SK-N-SH treated with all-trans-retinoic acid at 6 μM for 48 hours (cell line): Measurements from ENCODE around the gene GNAS-AS1.

ENCODE experiments used
- ATAC-seq: fragments of 200-7000 bp; cut with Tn5 transposase; 3 replicates; pipeline ENCODE4 v1.9.1; 2020; ENCODE audit warnings: mild to moderate bottlenecking, moderate library complexity
- CSDC2 ChIP-seq: fragments of 250-450 bp; sonication (Bioruptor Pico); IDR thresholded peaks from 2 replicates; pipeline ENCODE4 v1.5.0; 2020; ENCODE audit warnings: mild to moderate bottlenecking, moderate library complexity
- CSRNP3 ChIP-seq: fragments of 250-450 bp; sonication (Bioruptor Pico); IDR thresholded peaks from 2 replicates; pipeline ENCODE4 v1.5.1; 2021; ENCODE audit warnings: mild to moderate bottlenecking, moderate library complexity
- ESRRG ChIP-seq: fragments of 250-450 bp; sonication (Bioruptor Pico); IDR thresholded peaks from 2 replicates; pipeline ENCODE4 v1.6.1; 2021; ENCODE audit warnings: mild to moderate bottlenecking
- GLIS3 ChIP-seq: fragments of 250-450 bp; sonication (Bioruptor Pico); IDR thresholded peaks from 2 replicates; pipeline ENCODE4 v1.5.0; 2020; ENCODE audit warnings: mild to moderate bottlenecking, moderate library complexity
- ISL1 ChIP-seq: fragments of 250-450 bp; sonication (Bioruptor Pico); IDR thresholded peaks from 2 replicates; pipeline ENCODE4 v2.1.2; 2022; ENCODE audit warnings: mild to moderate bottlenecking, moderate library complexity
- OSR1 ChIP-seq: fragments of 250-450 bp; sonication (Bioruptor Pico); IDR thresholded peaks from 2 replicates; pipeline ENCODE4 v1.8.0; 2022; ENCODE audit warnings: moderate library complexity, mild to moderate bottlenecking, inconsistent platforms
- PATZ1 ChIP-seq: fragments of 250-450 bp; sonication (Bioruptor Pico); IDR thresholded peaks from 2 replicates; pipeline ENCODE4 v1.8.0; 2020; ENCODE audit warnings: mild to moderate bottlenecking, moderate library complexity, borderline replicate concordance
- PPARA ChIP-seq: fragments of 250-450 bp; sonication (Bioruptor Pico); IDR thresholded peaks from 2 replicates; pipeline ENCODE4 v1.5.0; 2020; ENCODE audit warnings: mild to moderate bottlenecking, borderline replicate concordance
- SNAI2 ChIP-seq: fragments of 250-450 bp; sonication (Bioruptor Pico); IDR thresholded peaks from 2 replicates; pipeline ENCODE4 v1.5.0; 2020; ENCODE audit warnings: mild to moderate bottlenecking, moderate library complexity
- TCF4 ChIP-seq: fragments of 250-450 bp; sonication (Bioruptor Pico); IDR thresholded peaks from 2 replicates; pipeline ENCODE4 v1.8.0; 2021; ENCODE audit warnings: mild to moderate bottlenecking, moderate library complexity, borderline replicate concordance
- ZC3H10 ChIP-seq: fragments of 250-450 bp; sonication (Bioruptor Pico); IDR thresholded peaks from 2 replicates; pipeline ENCODE4 v1.5.1; 2021; ENCODE audit warnings: mild to moderate bottlenecking, moderate library complexity
- ZFP3 ChIP-seq: fragments of 250-450 bp; sonication (Bioruptor Pico); IDR thresholded peaks from 2 replicates; pipeline ENCODE4 v1.5.0; 2020; ENCODE audit warnings: mild to moderate bottlenecking, moderate library complexity
- ZFP30 ChIP-seq: fragments of 450-650 bp; formaldehyde crosslinking; IDR thresholded peaks from 2 replicates; pipeline ENCODE4 v1.5.0; 2022; ENCODE audit warnings: mild to moderate bottlenecking, moderate library complexity
- ZNF565 ChIP-seq: fragments of 450-650 bp; formaldehyde crosslinking; conservative IDR thresholded peaks from 2 replicates; pipeline ENCODE4 v1.5.0; 2020; ENCODE audit warnings: low read depth, mild to moderate bottlenecking, moderate library complexity
- ZNF70 ChIP-seq: fragments of 450-650 bp; formaldehyde crosslinking; IDR thresholded peaks from 2 replicates; pipeline ENCODE4 v1.5.0; 2020; ENCODE audit warnings: mild to moderate bottlenecking, moderate library complexity
- ZNF8 ChIP-seq: fragments of 450-650 bp; formaldehyde crosslinking; IDR thresholded peaks from 2 replicates; pipeline ENCODE4 v1.5.0; 2020; ENCODE audit warnings: mild to moderate bottlenecking, moderate library complexity
- TF ChIP-seq, protein P1 (sequence below): fragments of 250-450 bp; sonication (Bioruptor Pico); IDR thresholded peaks from 2 replicates; pipeline ENCODE4 v1.5.0; 2020; ENCODE audit warnings: mild to moderate bottlenecking, moderate library complexity
- TF ChIP-seq, protein P2 (sequence below): fragments of 250-450 bp; sonication (Bioruptor Pico); IDR thresholded peaks from 2 replicates; pipeline ENCODE4 v1.8.0; 2021; ENCODE audit warnings: low read depth, mild to moderate bottlenecking, moderate library complexity, borderline replicate concordance

Gene GNAS-AS1

DNA sequence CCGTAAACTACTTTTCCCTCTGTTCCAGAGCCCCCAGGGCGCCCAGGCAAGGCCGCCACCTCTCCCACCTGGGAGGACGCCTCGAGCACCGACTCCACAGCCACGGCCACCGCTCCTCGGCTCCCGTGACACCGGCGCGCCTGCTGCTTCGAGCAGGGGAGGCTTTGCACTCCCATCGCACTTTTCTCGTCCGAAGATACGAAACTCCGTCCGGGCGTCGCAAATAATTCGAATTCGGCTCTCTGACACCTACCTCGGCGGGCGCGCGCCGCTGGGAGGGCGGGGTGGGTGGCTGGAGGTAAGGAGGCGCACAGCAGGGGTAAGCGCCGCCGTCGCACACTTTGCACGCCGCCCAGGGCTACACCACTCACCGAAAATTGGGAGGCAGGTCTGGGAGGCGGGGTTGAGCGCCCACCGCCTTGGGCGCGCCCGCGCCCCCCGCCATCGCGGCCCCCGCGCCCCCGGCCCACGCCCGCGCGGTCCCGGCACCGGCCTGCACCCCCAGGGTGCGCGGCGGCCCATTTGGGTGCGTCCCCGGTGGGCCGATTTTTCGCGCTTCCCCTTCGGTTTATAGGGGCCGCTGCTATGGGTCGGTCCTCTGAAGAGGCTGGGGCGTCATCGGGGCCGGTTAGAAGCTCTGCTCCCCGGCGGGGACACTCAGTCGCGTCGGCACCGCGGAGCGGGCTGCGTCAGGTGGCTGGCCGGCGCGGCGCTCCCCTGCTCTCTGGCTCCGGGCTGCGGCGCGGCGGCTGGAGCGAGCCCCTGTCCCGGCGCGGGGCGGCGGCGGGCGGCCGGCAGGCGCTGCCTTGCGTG is 38.0 kb upstream of the GNAS-AS1 start:
- peak; percentile 41 for ATAC-seq
- TF ChIP-seq, protein P1, sequence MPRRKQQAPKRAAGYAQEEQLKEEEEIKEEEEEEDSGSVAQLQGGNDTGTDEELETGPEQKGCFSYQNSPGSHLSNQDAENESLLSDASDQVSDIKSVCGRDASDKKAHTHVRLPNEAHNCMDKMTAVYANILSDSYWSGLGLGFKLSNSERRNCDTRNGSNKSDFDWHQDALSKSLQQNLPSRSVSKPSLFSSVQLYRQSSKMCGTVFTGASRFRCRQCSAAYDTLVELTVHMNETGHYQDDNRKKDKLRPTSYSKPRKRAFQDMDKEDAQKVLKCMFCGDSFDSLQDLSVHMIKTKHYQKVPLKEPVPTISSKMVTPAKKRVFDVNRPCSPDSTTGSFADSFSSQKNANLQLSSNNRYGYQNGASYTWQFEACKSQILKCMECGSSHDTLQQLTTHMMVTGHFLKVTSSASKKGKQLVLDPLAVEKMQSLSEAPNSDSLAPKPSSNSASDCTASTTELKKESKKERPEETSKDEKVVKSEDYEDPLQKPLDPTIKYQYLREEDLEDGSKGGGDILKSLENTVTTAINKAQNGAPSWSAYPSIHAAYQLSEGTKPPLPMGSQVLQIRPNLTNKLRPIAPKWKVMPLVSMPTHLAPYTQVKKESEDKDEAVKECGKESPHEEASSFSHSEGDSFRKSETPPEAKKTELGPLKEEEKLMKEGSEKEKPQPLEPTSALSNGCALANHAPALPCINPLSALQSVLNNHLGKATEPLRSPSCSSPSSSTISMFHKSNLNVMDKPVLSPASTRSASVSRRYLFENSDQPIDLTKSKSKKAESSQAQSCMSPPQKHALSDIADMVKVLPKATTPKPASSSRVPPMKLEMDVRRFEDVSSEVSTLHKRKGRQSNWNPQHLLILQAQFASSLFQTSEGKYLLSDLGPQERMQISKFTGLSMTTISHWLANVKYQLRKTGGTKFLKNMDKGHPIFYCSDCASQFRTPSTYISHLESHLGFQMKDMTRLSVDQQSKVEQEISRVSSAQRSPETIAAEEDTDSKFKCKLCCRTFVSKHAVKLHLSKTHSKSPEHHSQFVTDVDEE (CRISPR knock-in tag) = no peak
- TF ChIP-seq ZNF565 (CRISPR knock-in tag) = no peak
- no peak for TF ChIP-seq ZNF70
- 0 out of 2 replicates have a peak, but pooled peaks have one; percentile 10 for TF ChIP-seq ZFP30 (CRISPR knock-in tag)
- TF ChIP-seq ESRRG = no peak

DNA sequence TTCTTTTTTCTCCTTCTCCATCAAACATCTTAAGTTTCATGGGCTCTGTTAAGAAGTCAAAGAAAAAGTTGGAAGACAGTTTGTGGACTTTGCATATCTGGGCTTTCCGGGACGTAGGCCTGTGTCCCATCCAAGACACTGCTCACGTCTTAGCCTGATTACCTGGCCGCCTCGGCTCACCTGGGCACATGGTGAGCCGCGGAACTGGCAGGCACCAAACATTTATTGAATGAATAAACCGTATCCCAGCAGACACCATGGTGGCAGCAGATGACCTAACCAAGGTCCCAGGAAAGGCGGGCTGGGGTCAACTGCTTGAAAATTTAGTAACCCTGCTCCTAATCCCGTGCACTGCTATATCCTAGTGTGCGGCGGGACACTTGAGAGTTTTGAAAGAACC is 37.4 kb upstream of the GNAS-AS1 start:
- TF ChIP-seq ZNF70 (no peak), GLIS3 (CRISPR knock-in tag) (no peak), ZFP3 (CRISPR knock-in tag) (no peak), TCF4 (CRISPR knock-in tag) (no peak), ESRRG (no peak), PPARA (CRISPR knock-in tag) (no peak), SNAI2 (no peak)
- TF ChIP-seq, protein P1 (CRISPR knock-in tag) = no peak
- no peak for ATAC-seq

GRCh38 chr20:58886546-58886945 is 35.8 kb upstream of the GNAS-AS1 start:
- no peak for ATAC-seq
- no peak for TF ChIP-seq ZNF70

GRCh38 chr20:58884966-58885365 is 34.3 kb upstream of the GNAS-AS1 start:
- ATAC-seq = no peak
- no peak for TF ChIP-seq CSRNP3 (CRISPR knock-in tag)
- no peak for TF ChIP-seq TCF4 (CRISPR knock-in tag)
- TF ChIP-seq ZFP3 (CRISPR knock-in tag) = no peak
- TF ChIP-seq PATZ1 (CRISPR knock-in tag) = no peak
- no peak for TF ChIP-seq GLIS3 (CRISPR knock-in tag)

DNA sequence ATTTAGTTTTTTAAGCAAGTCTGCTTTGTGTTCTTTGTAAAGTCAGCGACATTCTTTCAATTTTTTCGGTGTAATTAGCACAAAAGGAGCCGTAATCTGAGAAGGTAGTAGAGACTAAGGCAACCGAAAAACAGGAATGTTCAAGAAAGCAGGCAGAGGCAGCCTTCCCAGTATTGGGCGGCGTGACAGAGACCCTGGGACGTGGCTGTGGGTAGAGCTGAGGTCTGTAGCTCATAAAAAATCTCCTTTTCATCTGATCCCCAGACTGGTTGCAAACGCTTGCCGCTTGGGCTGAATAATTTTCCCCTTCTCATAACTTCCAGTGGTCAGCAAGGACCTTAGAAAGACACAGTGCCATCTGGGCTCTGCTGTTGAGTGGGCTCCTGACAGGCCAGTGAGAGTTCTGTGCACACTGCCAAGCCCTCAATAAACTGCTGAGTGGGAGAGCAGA is 32.6 kb upstream of the GNAS-AS1 start:
- TF ChIP-seq PPARA (CRISPR knock-in tag) = no peak
- no peak for TF ChIP-seq ZNF8 (CRISPR knock-in tag)
- no peak for TF ChIP-seq ISL1 (CRISPR knock-in tag)
- ATAC-seq = peak; percentile 87

DNA sequence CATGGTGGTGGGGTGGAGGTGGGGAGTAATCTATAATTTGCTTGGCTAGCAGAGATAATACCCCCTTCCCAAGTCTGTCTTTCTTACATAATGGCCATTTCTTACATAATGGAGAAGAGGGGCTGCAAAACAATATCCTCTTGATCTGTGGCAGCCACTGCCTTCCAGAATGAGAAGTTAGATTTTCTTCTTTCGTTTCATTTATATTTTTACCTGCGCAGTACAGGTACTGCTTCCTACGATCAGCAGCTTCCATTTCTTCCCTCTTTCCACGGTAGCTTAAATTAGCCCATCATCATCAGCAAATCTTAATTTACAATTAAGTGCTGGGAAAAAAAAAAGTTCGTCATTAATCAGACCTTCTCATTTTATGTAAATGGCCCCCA is 32.0 kb upstream of the GNAS-AS1 start:
- TF ChIP-seq ZNF565 (CRISPR knock-in tag) = no peak
- TF ChIP-seq, protein P2, sequence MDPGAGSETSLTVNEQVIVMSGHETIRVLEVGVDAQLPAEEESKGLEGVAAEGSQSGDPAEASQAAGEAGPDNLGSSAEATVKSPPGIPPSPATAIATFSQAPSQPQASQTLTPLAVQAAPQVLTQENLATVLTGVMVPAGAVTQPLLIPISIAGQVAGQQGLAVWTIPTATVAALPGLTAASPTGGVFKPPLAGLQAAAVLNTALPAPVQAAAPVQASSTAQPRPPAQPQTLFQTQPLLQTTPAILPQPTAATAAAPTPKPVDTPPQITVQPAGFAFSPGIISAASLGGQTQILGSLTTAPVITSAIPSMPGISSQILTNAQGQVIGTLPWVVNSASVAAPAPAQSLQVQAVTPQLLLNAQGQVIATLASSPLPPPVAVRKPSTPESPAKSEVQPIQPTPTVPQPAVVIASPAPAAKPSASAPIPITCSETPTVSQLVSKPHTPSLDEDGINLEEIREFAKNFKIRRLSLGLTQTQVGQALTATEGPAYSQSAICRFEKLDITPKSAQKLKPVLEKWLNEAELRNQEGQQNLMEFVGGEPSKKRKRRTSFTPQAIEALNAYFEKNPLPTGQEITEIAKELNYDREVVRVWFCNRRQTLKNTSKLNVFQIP (CRISPR knock-in tag) = no peak
- TF ChIP-seq ZFP30 (CRISPR knock-in tag) = no peak
- TF ChIP-seq SNAI2 = no peak
- TF ChIP-seq CSDC2 = no peak
- TF ChIP-seq ZNF70 = no peak
- no peak for TF ChIP-seq ZC3H10 (CRISPR knock-in tag)
- no peak for TF ChIP-seq TCF4 (CRISPR knock-in tag)
- no peak for TF ChIP-seq ESRRG
- no peak for TF ChIP-seq OSR1 (CRISPR knock-in tag)

More for the DNA sequence above, 32.0 kb upstream of the GNAS-AS1 start:
- ATAC-seq = no peak
